ENCODE results near the gene FASTK. TPM values are rescaled to one million over a fixed set of nuclear protein-coding genes. Genes with fewer than 3 reads are reported as not detected.

The FASTK gene
- total RNA-seq, 4 donors from 2014 or later: 51.3 to 82.2 (median 60.8) TPM

GRCh38 chr7:151080067-151080521 is 515 bp downstream of the FASTK start:
- Histone ChIP-seq H3K27me3 (no peaks in the 10 kb centered on the region), H3K36me3 (peaks cover 0 to 27% of the 10 kb centered on the region in 2 donors), H3K27ac (peak overlapping the region; percentile 80 to 98 (median 96)), H3K9me3 (no peaks in the 10 kb centered on the region), H3K4me3 (peak overlapping the region; percentile 85 to 98), H3K4me1 (peaks cover 8 to 74% (median 33%) of the 10 kb centered on the region in 3 donors)
- ATAC-seq: peak; percentile 1
- no peak for TF ChIP-seq EP300 (IDR thresholded peaks at IDR 0.05)
- no peak for TF ChIP-seq POLR2AphosphoS5 (IDR thresholded peaks at IDR 0.05)
- no peak for TF ChIP-seq CTCF (IDR thresholded peaks at IDR 0.05)
- TF ChIP-seq POLR2A (IDR thresholded peaks at IDR 0.05): no peak
- 40% methylated on average over 1 of the region's 31 CpGs; no CpG with 5 or more reads in 1 of the 2 donors for WGBS, 2 donors (ENCODE audit: low coverage in 1 of 2)

- H3K9me3 ChIP-seq: no peaks in the 10 kb centered on the region
- H3K27me3 ChIP-seq: no peaks in the 10 kb centered on the region
- peaks cover 8 to 71% (median 33%) of the 10 kb centered on the region in 3 donors for H3K4me1 ChIP-seq
- no peak for TF ChIP-seq CTCF (IDR thresholded peaks at IDR 0.05)
- TF ChIP-seq POLR2A (IDR thresholded peaks at IDR 0.05): no peak
- TF ChIP-seq POLR2AphosphoS5 (IDR thresholded peaks at IDR 0.05): no peak
- TF ChIP-seq EP300 (IDR thresholded peaks at IDR 0.05): no peak
- peaks cover 0 to 35% of the 10 kb centered on the region in 2 donors for H3K36me3 ChIP-seq
- no peak for ATAC-seq
- 55 to 80% methylated on average over 1 to 7 of the region's 27 CpGs for WGBS, 2 donors (ENCODE audit: low coverage in 1 of 2)
- H3K27ac ChIP-seq: peak overlapping the region in 3 of 4 donors; percentile 95 to 98 (median 96)
- H3K4me3 ChIP-seq: peak overlapping the region in 1 of 2 donors; percentile 98
Observed at GRCh38 chr7:151079199-151079910, 1.3 kb downstream of the FASTK start.

GRCh38 chr7:151078233-151079040 is 2.2 kb downstream of the FASTK start:
- 29 to 34% methylated on average over 5 to 7 of the region's 22 CpGs for WGBS, 2 donors (ENCODE audit: low coverage in 1 of 2)
- Histone ChIP-seq H3K9me3 (no peaks in the 10 kb centered on the region), H3K27me3 (no peaks in the 10 kb centered on the region), H3K36me3 (peaks cover 0 to 44% of the 10 kb centered on the region in 2 donors), H3K27ac (peak overlapping the region in 3 of 4 donors; percentile 15 to 36 (median 16)), H3K4me1 (peaks cover 8 to 66% (median 30%) of the 10 kb centered on the region in 3 donors), H3K4me3 (no peak overlapping the region)
- TF ChIP-seq CTCF (IDR thresholded peaks at IDR 0.05) (no peak), EP300 (IDR thresholded peaks at IDR 0.05) (no peak), POLR2A (IDR thresholded peaks at IDR 0.05) (no peak), POLR2AphosphoS5 (IDR thresholded peaks at IDR 0.05) (no peak)
- no peak for ATAC-seq

GRCh38 chr7:151077705-151078232 is 2.8 kb downstream of the FASTK start:
- 80% methylated on average over 1 of the region's 10 CpGs; no CpG with 5 or more reads in 1 of the 2 donors for WGBS, 2 donors (ENCODE audit: low coverage in 1 of 2)

More at GRCh38 chr7:151077705-151078232, 2.8 kb downstream of the FASTK start:
- Histone ChIP-seq H3K36me3 (peaks cover 0 to 51% of the 10 kb centered on the region in 2 donors), H3K27ac (peak overlapping the region in 2 of 4 donors; percentile 15 to 36), H3K4me1 (peaks cover 8 to 59% (median 30%) of the 10 kb centered on the region in 3 donors), H3K9me3 (no peaks in the 10 kb centered on the region), H3K27me3 (no peaks in the 10 kb centered on the region), H3K4me3 (no peak overlapping the region)
- ATAC-seq: no peak
- TF ChIP-seq POLR2AphosphoS5 (IDR thresholded peaks at IDR 0.05): no peak
- no peak for TF ChIP-seq EP300 (IDR thresholded peaks at IDR 0.05)
- no peak for TF ChIP-seq POLR2A (IDR thresholded peaks at IDR 0.05)
- TF ChIP-seq CTCF (IDR thresholded peaks at IDR 0.05): no peak
